ENCODE measurements around the gene NLGN4Y. TPM values are rescaled to one million over a fixed set of nuclear protein-coding genes. Genes with fewer than 3 reads are reported as not detected.

Gene NLGN4Y
- total and polyA plus RNA-seq, 2 of the 13 experiments (the other 11 are each of a cell fraction or from before 2014, with no cell fraction given) = 6.0 to 16.5 TPM

GRCh38 chrY:14524272-14525231 is at the start of gene NLGN4Y (continued):
- TF ChIP-seq TFDP1 (CRISPR knock-in tag; IDR thresholded peaks at IDR 0.05; ENCODE audit: borderline replicate concordance) = peak; percentile 63; the same call in 1 of the 2 replicates
- TF ChIP-seq TBX2 (CRISPR knock-in tag; IDR thresholded peaks at IDR 0.05; ENCODE audit: borderline replicate concordance) = peak; percentile 6; the same call in 1 of the 2 replicates
- TF ChIP-seq ZBTB10 (CRISPR knock-in tag; IDR thresholded peaks at IDR 0.05; ENCODE audit: borderline replicate concordance) = 0 out of 2 replicates have a peak, but pooled peaks have one; percentile 56
- TF ChIP-seq SUZ12 (IDR thresholded peaks at IDR 0.05; ENCODE audit: low read depth, low read length) = no peak
- 0 out of 2 replicates have a peak, but pooled peaks have one; percentile 24 for TF ChIP-seq EEA1 (CRISPR knock-in tag; IDR thresholded peaks at IDR 0.05; ENCODE audit: borderline replicate concordance)
- no peak for TF ChIP-seq HDAC1 (CRISPR knock-in tag; IDR thresholded peaks at IDR 0.05)
- 0 out of 2 replicates have a peak, but pooled peaks have one; percentile 30 for TF ChIP-seq KMT2A (CRISPR knock-in tag; IDR thresholded peaks at IDR 0.05)
- TF ChIP-seq SALL2 (CRISPR knock-in tag; IDR thresholded peaks at IDR 0.05) = no peak
- TF ChIP-seq, protein P1, sequence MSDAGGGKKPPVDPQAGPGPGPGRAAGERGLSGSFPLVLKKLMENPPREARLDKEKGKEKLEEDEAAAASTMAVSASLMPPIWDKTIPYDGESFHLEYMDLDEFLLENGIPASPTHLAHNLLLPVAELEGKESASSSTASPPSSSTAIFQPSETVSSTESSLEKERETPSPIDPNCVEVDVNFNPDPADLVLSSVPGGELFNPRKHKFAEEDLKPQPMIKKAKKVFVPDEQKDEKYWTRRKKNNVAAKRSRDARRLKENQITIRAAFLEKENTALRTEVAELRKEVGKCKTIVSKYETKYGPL (CRISPR knock-in tag; IDR thresholded peaks at IDR 0.05) = no peak
- TF ChIP-seq GABPB1 (CRISPR knock-in tag; IDR thresholded peaks at IDR 0.05) = peak; percentile 60; the same call in 1 of the 2 replicates
- peak; percentile 61; the same call in 1 of the 2 replicates for TF ChIP-seq CBFB (CRISPR knock-in tag; IDR thresholded peaks at IDR 0.05)
- peak; percentile 42; the same call in 1 of the 2 replicates for TF ChIP-seq ELF1 (CRISPR knock-in tag; IDR thresholded peaks at IDR 0.05)
- TF ChIP-seq ZBTB7B (CRISPR knock-in tag; IDR thresholded peaks at IDR 0.05) = peak; percentile 45; the same call in 1 of the 2 replicates
- TF ChIP-seq RBFOX2 (IDR thresholded peaks at IDR 0.05; ENCODE audit: low read depth, low read length) = peak; percentile 72
- no peak for TF ChIP-seq ESRRA (CRISPR knock-in tag; IDR thresholded peaks at IDR 0.05; ENCODE audit: low read depth)
- no peak for TF ChIP-seq HBP1 (CRISPR knock-in tag; IDR thresholded peaks at IDR 0.05; ENCODE audit: low read depth)
- peak; percentile 12; the same call in 1 of the 2 replicates for TF ChIP-seq PATZ1 (CRISPR knock-in tag; IDR thresholded peaks at IDR 0.05)
- no peak for TF ChIP-seq JARID2 (CRISPR knock-in tag; IDR thresholded peaks at IDR 0.05; ENCODE audit: insufficient replicate concordance)
- no peak for TF ChIP-seq ZNF563 (CRISPR knock-in tag; IDR thresholded peaks at IDR 0.05)
- peak; percentile 94 for TF ChIP-seq ZFX (CRISPR knock-in tag; IDR thresholded peaks at IDR 0.05; ENCODE audit: low read depth)

Data from HepG2 (cell line).